IMR-90 (cell line): ENCODE data around the gene FGA. TPM values are rescaled to one million over a fixed set of nuclear protein-coding genes. Genes with fewer than 3 reads are reported as not detected.

Experiments used
- ATAC-seq: fragments of 200-7000 bp; cut with Tn5 transposase; 2 replicates; pipeline ENCODE4 v1.9.1; 2020; ENCODE audit warnings: low read depth, mild to moderate bottlenecking, moderate library complexity
- BruUV-seq: library from RNA; stranded (reverse); fragments of 400-500 nt; replicated peaks from 2 replicates; lab custom pipeline; 2021; lab: Mats Ljungman, UMichigan
- CTCF ChIA-PET: fragments of 300-600 bp; formaldehyde crosslinking; extraction: SDS; loops from one replicate; lab custom pipeline; 2021; ENCODE audit warnings: antibody characterized with exemption; lab: Yijun Ruan, JAX
- POLR2A ChIA-PET: fragments of 300-600 bp; sonication (Branson Sonifier 250); formaldehyde crosslinking; loops from one replicate; lab custom pipeline; 2022; ENCODE audit warnings: antibody characterized with exemption; ENCODE audit not compliant: unreplicated experiment; lab: Charles Lee
- DNase-seq: peaks from one replicate; pipeline ENCODE4 v3.0.0; 2013
- H2AFZ ChIP-seq: replicated peaks from 2 replicates; pipeline ENCODE3; 2013; ENCODE audit warnings: low read length, mild to moderate bottlenecking; ENCODE audit not compliant: poor library complexity
- H2AK5ac ChIP-seq: 2 replicates; pipeline ENCODE4 v1.6.1; 2013; ENCODE audit warnings: low read depth, low read length, inconsistent platforms
- H2AK9ac ChIP-seq: replicated peaks from 2 replicates; pipeline ENCODE3; 2013; ENCODE audit warnings: mild to moderate bottlenecking, low read depth, low read length, moderate library complexity; ENCODE audit not compliant: poor library complexity
- H2BK120ac ChIP-seq: 2 replicates; pipeline ENCODE4 v1.6.1; 2013; ENCODE audit warnings: low read depth, low read length, inconsistent platforms
- H2BK15ac ChIP-seq: 3 replicates; pipeline ENCODE4 v1.6.1; 2013; ENCODE audit warnings: low read depth, low read length, inconsistent platforms
- H2BK20ac ChIP-seq: 2 replicates; pipeline ENCODE4 v1.6.1; 2013; ENCODE audit warnings: low read depth, mild to moderate bottlenecking, inconsistent platforms, low read length, moderate library complexity
- H2BK5ac ChIP-seq: 2 replicates; pipeline ENCODE4 v1.6.1; 2013; ENCODE audit warnings: mild to moderate bottlenecking, low read depth, low read length, inconsistent platforms; ENCODE audit not compliant: poor library complexity, severe bottlenecking
- H3K14ac ChIP-seq: replicated peaks from 2 replicates; pipeline ENCODE4 v1.6.1; 2013; ENCODE audit warnings: low read depth, low read length, inconsistent platforms
- H3K18ac ChIP-seq: 2 replicates; pipeline ENCODE4 v1.6.1; 2013; ENCODE audit warnings: low read depth, low read length, control low read depth
- H3K23ac ChIP-seq: 2 replicates; pipeline ENCODE4 v1.6.1; 2013; ENCODE audit warnings: low read depth, low read length, inconsistent platforms
- H3K27ac ChIP-seq: 2 replicates; pipeline ENCODE4 v1.5.1; 2013; ENCODE audit warnings: mild to moderate bottlenecking, control low read depth, low read length; ENCODE audit not compliant: insufficient read depth
- H3K27me3 ChIP-seq: 2 replicates; pipeline ENCODE4 v1.6.1; 2013; ENCODE audit warnings: low read length; ENCODE audit not compliant: control insufficient read depth, insufficient read depth
- H3K36me3 ChIP-seq: 2 replicates; pipeline ENCODE4 v1.6.1; 2013; ENCODE audit warnings: low read length, mixed read lengths; ENCODE audit not compliant: control insufficient read depth, insufficient read depth
- H3K4ac ChIP-seq: 2 replicates; pipeline ENCODE4 v1.6.1; 2013; ENCODE audit warnings: low read depth, low read length, inconsistent platforms
- H3K4me1 ChIP-seq: 2 replicates; pipeline ENCODE4 v1.6.1; 2013; ENCODE audit warnings: low read length, mixed read lengths; ENCODE audit not compliant: control insufficient read depth, insufficient read depth
- H3K4me2 ChIP-seq: 2 replicates; pipeline ENCODE4 v1.6.1; 2013; ENCODE audit warnings: low read depth, mild to moderate bottlenecking, control low read depth, low read length, moderate library complexity
- H3K4me3 ChIP-seq: 2 replicates; pipeline ENCODE4 v1.5.1; 2013; ENCODE audit warnings: low read depth, mild to moderate bottlenecking, control low read depth, low read length, moderate library complexity; ENCODE audit not compliant: insufficient read depth
- H3K56ac ChIP-seq: 2 replicates; pipeline ENCODE4 v1.6.1; 2013; ENCODE audit warnings: low read length, inconsistent platforms; ENCODE audit not compliant: insufficient read depth; ENCODE audit errors: extremely low read depth
- H3K79me1 ChIP-seq, 2 experiments: 2 replicates each; pipeline ENCODE4 v1.6.1; 2013; ENCODE audit warnings: low read length in 2 of 2, inconsistent platforms in 1 of 2, low read depth in 1 of 2
- H3K9ac ChIP-seq: 2 replicates; pipeline ENCODE4 v1.6.1; 2013; ENCODE audit warnings: low read depth, low read length, control low read depth
- H3K9me1 ChIP-seq: 2 replicates; pipeline ENCODE4 v1.6.1; 2013; ENCODE audit warnings: low read length, inconsistent platforms; ENCODE audit not compliant: insufficient read depth
- H3K9me3 ChIP-seq: 2 replicates; pipeline ENCODE4 v1.6.1; 2013; ENCODE audit warnings: low read length; ENCODE audit not compliant: control insufficient read depth, insufficient read depth
- H4K20me1 ChIP-seq: 2 replicates; pipeline ENCODE4 v1.6.1; 2013; ENCODE audit warnings: low read length, inconsistent platforms; ENCODE audit not compliant: insufficient read depth
- H4K5ac ChIP-seq: 2 replicates; pipeline ENCODE4 v1.6.1; 2013; ENCODE audit warnings: mild to moderate bottlenecking, low read depth, low read length, control low read depth
- H4K8ac ChIP-seq, 2 experiments: 2 replicates each; pipeline ENCODE4 v1.6.1; 2013; ENCODE audit warnings: low read depth in 2 of 2, low read length in 2 of 2, control low read depth in 1 of 2, inconsistent platforms in 1 of 2
- H4K91ac ChIP-seq: 2 replicates; pipeline ENCODE4 v1.6.1; 2013; ENCODE audit warnings: low read depth, low read length, inconsistent platforms; ENCODE audit not compliant: insufficient read depth
- CTCF ChIP-seq: conservative IDR thresholded peaks from 2 replicates; pipeline ENCODE4 v1.5.1; 2012; ENCODE audit warnings: mild to moderate bottlenecking, low read depth, low read length, improper control_type of control experiment
- ELK1 ChIP-seq: fragments of 150-350 bp; IDR thresholded peaks from 2 replicates; pipeline ENCODE4 v1.6.1; 2016; ENCODE audit warnings: low read depth, mild to moderate bottlenecking, low read length, moderate library complexity, borderline replicate concordance
- POLR2A ChIP-seq: IDR thresholded peaks from 2 replicates; pipeline ENCODE4 v1.6.1; 2012; ENCODE audit warnings: mild to moderate bottlenecking, low read depth, low read length
- SMC3 ChIP-seq: fragments of 150-350 bp; IDR thresholded peaks from 2 replicates; pipeline ENCODE4 v1.6.1; 2016; ENCODE audit warnings: low read depth, mild to moderate bottlenecking, antibody characterized with exemption, low read length, moderate library complexity
- WGBS, 2 experiments: methylation state at CpG; one replicate each; pipeline versions ENCODE4 v1.1.5 to v1.1.7; 2013; ENCODE audit warnings: missing lambda C conversion rate in 2 of 2; ENCODE audit not compliant: insufficient read length in 1 of 2; ENCODE audit errors: extremely low coverage in 2 of 2; 5-methylcytosine and 5-hydroxymethylcytosine counted together
- dilution Hi-C: fragments of 300-500 bp; cut with HindIII; formaldehyde crosslinking; loops from one replicate; pipeline ENCODE4 v1.14.3; 2018; ENCODE audit warnings: low sequenced_read_pairs; ENCODE audit not compliant: unreplicated experiment
- in situ Hi-C: fragments of 300-500 bp; cut with MboI; formaldehyde crosslinking; loops from 3 replicates; pipeline ENCODE4 v1.14.3; 2019; ENCODE audit warnings: low sequenced_read_pairs, inconsistent platforms, mixed read lengths
- intact Hi-C: fragments of 100-400 bp; cut with micrococcal nuclease; formaldehyde crosslinking; loops from 2 replicates; pipeline ENCODE4 v1.10.0; 2022
- polyA plus RNA-seq, 3 experiments: library from polyadenylated mRNA; depleted of rRNA; stranded (reverse); fragments of >200 nt; gene quantifications; 2 replicates each; pipeline ENCODE4 v1.2.3, GENCODE V29; 2012; ENCODE audit warnings: low replicate concordance in 1 of 3
- total RNA-seq: library from RNA; depleted of rRNA; stranded (reverse); fragments of >200 nt; gene quantifications from 2 replicates; pipeline ENCODE4 v1.2.3, GENCODE V29; 2012

The FGA gene
- total and polyA plus RNA-seq, 2 of the 4 experiments (the other 2 are of a cell fraction): not detected

- TF ChIP-seq CTCF: no peak
Observed at GRCh38 chr4:154549894-154550790, 40.4 kb downstream of the FGA start, which contains the start of gene PLRG1 (continued).

- Histone ChIP-seq H2BK15ac (no peak overlapping the region), H2AFZ (no peak overlapping the region), H3K18ac (no peak overlapping the region), H4K91ac (no peak overlapping the region), H3K14ac (no peak overlapping the region), H3K9me3 (no peaks in the 10 kb centered on the region), H3K23ac (no peak overlapping the region), H3K4me1 (no peaks in the 10 kb centered on the region), H4K5ac (no peak overlapping the region), H2BK5ac (no peak overlapping the region), H2BK20ac (no peak overlapping the region), H4K20me1 (peaks cover 6% of the 10 kb centered on the region; the same call in 1 of the 2 replicates), H3K56ac (no peak overlapping the region), H2AK9ac (no peak overlapping the region), H3K27ac (no peak overlapping the region), H3K9ac (no peak overlapping the region), H3K27me3 (no peaks in the 10 kb centered on the region), H3K4me2 (no peak overlapping the region), H4K8ac (no peak overlapping the region), H2AK5ac (no peak overlapping the region), H3K79me1 (peaks cover 8 to 14% of the 10 kb centered on the region in 2 experiments; a peak in 3 of 4 replicates), H3K36me3 (peaks cover 17% of the 10 kb centered on the region), H2BK120ac (no peak overlapping the region), H3K9me1 (no peaks in the 10 kb centered on the region; the same call in 1 of the 2 replicates), H3K4ac (no peak overlapping the region), H3K4me3 (no peak overlapping the region)
- no peak for TF ChIP-seq CTCF
- TF ChIP-seq ELK1: no peak
- no peak for TF ChIP-seq POLR2A
- no peak for TF ChIP-seq SMC3
- no peak for DNase-seq
- ATAC-seq: no peak
- BruUV-seq: no TSS peak
- ChIA-PET POLR2A (no interaction called here), CTCF (interaction anchor here (0.6 kb wide), 1 partner anchor 28 kb away, joined by 3 read pairs; no protein-coding TSS in a partner anchor)
- 90% methylated on average over 2 of the region's 4 CpGs; no CpG with 5 or more reads in 1 of the 2 experiments for WGBS, 2 experiments
- dilution Hi-C loops (no loop called here), intact Hi-C loops (no loop called here), in situ Hi-C loops (no loop called here)
Observed at GRCh38 chr4:154545689-154546088, 44.9 kb downstream of the FGA start.
